Measurements from ENCODE around the gene TMEM258.

TMEM258 gene

DNA sequence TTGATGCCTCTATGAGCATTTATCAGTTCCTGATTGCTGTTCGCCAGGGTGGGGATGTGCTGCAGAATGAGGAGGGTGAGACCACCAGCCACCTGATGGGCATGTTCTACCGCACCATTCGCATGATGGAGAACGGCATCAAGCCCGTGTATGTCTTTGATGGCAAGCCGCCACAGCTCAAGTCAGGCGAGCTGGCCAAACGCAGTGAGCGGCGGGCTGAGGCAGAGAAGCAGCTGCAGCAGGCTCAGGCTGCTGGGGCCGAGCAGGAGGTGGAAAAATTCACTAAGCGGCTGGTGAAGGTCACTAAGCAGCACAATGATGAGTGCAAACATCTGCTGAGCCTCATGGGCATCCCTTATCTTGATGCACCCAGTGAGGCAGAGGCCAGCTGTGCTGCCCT, 3.1 kb upstream of the TMEM258 start:
- DNase-seq (ENCODE audit: low read depth), result no peak
- no peak overlapping the region for H3K4me3 ChIP-seq (ENCODE audit: low read length)
- TF ChIP-seq, protein P1, sequence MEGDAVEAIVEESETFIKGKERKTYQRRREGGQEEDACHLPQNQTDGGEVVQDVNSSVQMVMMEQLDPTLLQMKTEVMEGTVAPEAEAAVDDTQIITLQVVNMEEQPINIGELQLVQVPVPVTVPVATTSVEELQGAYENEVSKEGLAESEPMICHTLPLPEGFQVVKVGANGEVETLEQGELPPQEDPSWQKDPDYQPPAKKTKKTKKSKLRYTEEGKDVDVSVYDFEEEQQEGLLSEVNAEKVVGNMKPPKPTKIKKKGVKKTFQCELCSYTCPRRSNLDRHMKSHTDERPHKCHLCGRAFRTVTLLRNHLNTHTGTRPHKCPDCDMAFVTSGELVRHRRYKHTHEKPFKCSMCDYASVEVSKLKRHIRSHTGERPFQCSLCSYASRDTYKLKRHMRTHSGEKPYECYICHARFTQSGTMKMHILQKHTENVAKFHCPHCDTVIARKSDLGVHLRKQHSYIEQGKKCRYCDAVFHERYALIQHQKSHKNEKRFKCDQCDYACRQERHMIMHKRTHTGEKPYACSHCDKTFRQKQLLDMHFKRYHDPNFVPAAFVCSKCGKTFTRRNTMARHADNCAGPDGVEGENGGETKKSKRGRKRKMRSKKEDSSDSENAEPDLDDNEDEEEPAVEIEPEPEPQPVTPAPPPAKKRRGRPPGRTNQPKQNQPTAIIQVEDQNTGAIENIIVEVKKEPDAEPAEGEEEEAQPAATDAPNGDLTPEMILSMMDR (conservative IDR thresholded peaks at IDR 0.05; ENCODE audit: low read depth, low read length), result no peak

DNA sequence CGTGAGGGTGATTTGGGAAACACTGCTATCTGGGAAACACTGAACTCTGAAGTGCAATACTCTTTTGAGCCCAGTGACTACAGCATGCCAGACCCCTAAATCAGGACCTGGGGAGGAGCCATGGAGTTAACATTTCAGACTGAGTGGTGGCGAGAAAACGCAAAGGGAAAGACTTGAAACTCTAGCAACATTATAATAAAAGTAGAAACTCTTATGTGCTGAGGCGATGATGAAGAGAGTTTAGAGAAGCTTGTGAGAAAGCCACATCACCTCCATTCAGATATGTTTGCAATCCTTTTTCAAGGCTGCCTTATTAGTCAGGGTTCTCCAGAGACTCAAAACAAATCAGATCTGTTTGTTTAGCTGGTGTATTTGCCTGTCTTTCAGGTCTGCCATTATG, 2.2 kb upstream of the TMEM258 start:
- no peak overlapping the region for H3K4me3 ChIP-seq (ENCODE audit: low read length)
- DNase-seq (ENCODE audit: low read depth), result no peak
- TF ChIP-seq, protein P1 (conservative IDR thresholded peaks at IDR 0.05; ENCODE audit: low read depth, low read length), result no peak

DNA sequence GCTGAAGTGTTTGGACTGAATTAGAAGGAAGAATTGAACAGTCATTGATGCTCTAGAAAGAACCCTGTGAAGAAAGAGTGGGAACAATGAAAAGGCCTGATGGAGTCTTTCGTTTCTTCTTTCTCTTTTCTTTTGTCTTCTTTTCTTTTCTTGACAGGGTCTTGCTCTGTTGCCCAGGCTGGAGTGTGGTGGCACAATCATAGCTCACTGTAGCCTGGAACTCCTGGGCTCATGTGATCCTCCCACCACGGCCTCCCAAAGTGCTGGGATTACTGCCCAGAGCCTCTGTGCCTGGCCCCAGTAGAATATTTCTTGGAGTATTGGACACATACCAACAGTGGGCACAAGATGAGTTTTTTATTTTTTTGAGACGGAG, 1.4 kb upstream of the TMEM258 start:
- no peak for DNase-seq (ENCODE audit: low read depth)
- peak overlapping the region; percentile 88 for H3K4me3 ChIP-seq (ENCODE audit: low read length)
- TF ChIP-seq, protein P1 (conservative IDR thresholded peaks at IDR 0.05; ENCODE audit: low read depth, low read length), result no peak

DNA sequence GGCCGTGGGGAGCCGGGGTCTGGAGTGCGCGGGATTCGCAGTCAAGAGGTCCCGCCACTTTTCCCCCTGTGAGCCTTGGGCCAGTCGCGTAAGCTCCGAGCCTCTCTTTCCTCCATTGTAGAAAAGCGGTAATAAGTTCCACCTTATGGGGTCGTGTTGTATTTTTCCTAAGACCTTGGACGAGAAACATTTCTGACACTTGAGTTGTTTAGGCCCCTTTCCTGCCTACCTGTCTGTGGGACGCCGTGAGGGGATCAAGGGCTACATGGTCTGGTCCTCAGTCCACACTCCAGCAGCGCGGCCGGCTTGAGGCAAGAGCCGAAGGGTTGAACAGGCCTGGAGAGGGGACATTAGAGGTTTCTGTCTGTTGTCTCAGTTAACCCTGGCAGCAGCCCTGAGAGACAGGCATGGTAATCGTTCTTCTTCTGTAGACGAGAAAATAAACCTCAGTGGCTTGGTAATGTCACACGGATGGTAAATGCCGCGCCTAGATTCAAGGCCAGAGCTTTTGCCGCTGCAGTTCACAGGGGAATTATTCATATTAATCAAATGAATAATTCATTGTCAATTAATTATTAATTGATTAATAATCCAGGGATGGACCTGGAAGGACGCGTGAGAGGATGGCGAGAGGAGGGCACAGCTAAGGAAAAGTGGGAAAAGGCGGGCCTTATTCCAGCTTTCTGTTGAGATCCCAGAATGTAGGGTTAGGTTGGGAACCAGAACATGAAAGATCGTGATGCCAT, 857 bp upstream of the TMEM258 start:
- TF ChIP-seq, protein P1 (conservative IDR thresholded peaks at IDR 0.05; ENCODE audit: low read depth, low read length), result no peak
- DNase-seq (ENCODE audit: low read depth), result no peak
- peak overlapping the region; percentile 88 for H3K4me3 ChIP-seq (ENCODE audit: low read length)

DNA sequence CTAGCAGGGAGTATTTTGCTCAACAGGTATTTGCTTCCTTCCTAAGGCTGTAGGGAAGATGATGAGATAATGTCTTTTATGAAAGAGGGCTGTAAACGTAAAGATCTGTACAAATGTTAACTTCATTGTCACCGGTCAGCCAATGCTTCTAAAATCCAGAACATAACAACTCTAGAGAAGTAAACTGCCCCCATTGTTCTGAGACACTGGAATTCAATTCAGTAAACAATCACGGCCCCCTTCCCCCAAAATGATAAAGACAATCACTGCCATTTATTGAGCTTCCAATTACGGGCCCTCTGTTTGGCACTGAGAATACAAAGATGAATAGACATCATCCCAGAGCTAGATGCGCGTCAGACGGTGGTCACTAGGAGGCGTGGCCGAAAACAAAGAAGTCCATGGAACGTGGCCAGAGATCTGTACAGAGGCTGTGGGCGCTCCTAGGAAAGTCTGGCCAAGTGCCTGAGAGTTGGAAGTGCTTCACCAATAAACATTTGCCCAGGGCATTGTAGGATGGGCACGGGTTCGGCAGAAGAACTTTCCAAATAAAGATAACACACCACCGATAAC, 576 bp downstream of the TMEM258 start:
- H3K4me3 ChIP-seq (ENCODE audit: low read length), result peak overlapping the region; percentile 88
- TF ChIP-seq, protein P1 (conservative IDR thresholded peaks at IDR 0.05; ENCODE audit: low read depth, low read length), result no peak
- peak; percentile 80 for DNase-seq (ENCODE audit: low read depth)

DNA sequence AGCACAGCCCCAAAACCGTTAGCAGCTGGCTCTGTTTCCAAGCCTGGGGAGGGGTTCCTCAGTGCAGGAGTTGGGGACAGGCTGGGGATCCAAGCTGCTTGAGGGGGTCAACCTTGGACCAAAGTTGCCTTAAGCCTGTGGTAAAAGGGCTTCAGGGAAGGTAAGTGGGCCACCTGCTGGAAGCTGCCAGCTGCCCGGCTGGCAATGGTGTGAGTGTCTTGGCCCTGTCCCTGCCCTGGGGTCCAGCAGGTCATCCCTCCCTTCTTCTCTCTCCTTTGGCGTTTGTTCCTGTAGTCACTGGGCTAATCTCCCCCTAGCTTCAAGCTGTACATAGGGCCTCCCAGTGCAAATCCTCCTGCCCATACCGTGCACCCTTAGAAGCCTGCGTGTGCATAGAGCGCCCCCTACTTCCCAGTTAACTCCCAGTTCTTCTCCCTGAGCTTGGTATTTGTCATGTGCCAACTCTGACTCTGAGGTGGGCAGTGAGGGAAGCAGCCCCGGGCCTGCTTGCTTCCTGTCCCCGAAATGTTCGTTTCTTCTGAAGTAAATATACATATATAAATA, 4.4 kb downstream of the TMEM258 start:
- peak; percentile 77 for DNase-seq (ENCODE audit: low read depth)

More for the DNA sequence above, 4.4 kb downstream of the TMEM258 start:
- TF ChIP-seq, protein P1 (conservative IDR thresholded peaks at IDR 0.05; ENCODE audit: low read depth, low read length), result peak; percentile 91
- H3K4me3 ChIP-seq (ENCODE audit: low read length), result no peak overlapping the region

Measured in retinal pigment epithelial cell (primary cell).